ENCODE measurements around the gene SLC24A3.

- TF ChIP-seq EZH2 (IDR thresholded peaks at IDR 0.05; ENCODE audit: low read length) = no peak
- no peak for TF ChIP-seq CTCF (optimal IDR thresholded peaks at IDR 0.05 in 1 of 3, IDR thresholded peaks at IDR 0.05 in 1 of 3, conservative IDR thresholded peaks at IDR 0.05 in 1 of 3; ENCODE audit: extremely low read depth in 1 of 3, insufficient read depth in 2 of 3, low read length in 3 of 3)
Observed at GRCh38 chr20:19320005-19320404, 107.6 kb downstream of the SLC24A3 start.
